ENCODE measurements around the gene PAX2. TPM values are rescaled to one million over a fixed set of nuclear protein-coding genes. Genes with fewer than 3 reads are reported as not detected.

Gene PAX2
- total and polyA plus RNA-seq, 2 of the 8 experiments (the other 6 are each of a cell fraction or from before 2014, with no cell fraction given), result 0.02 TPM; not detected in 1

DNA sequence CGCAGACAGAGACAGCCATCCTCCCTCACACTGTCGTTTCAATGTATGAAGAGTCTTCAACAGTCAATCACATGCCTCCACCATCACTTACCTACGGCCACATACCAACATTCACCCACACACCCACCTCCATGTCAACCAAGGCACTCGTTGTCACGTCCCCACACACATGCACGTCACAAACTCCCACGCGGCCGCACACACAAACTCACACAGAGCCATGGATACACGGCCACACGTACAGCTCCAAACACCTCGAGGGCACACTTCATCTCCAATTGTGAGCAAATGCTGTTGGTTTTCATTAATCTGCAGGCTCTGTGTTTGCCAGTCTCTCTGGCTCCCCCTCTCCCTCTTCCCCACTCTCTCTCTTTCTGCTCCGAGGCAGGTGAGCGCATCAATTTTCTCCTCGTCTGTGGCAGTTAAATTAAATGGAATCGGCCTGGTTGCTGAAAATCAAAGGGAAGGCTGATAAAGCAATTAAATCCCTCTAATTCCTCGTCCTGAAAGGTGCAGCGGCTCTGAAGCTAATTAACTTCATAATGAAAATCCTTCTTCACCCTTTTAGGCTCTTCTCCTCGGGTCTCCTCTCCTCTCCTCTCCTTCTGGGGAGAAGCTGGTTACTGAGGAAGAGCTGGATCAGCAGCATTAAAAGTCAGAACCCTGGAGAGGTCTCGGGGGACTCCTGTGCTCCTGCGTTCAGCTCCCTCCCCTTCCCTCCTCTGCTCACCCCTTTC is 113.5 kb downstream of the PAX2 start:
- no peak overlapping the region for H2BK20ac ChIP-seq (ENCODE audit: low read length)
- H2BK5ac ChIP-seq (ENCODE audit: low read depth, low read length), result no peak overlapping the region
- H3K27ac ChIP-seq (ENCODE audit: low read depth, low read length), result no peak overlapping the region
- no peak overlapping the region for H4K5ac ChIP-seq (ENCODE audit: insufficient read length, low read depth, low read length)
- H3K4ac ChIP-seq (replicated peaks; ENCODE audit: insufficient read length, low read depth, low read length), result no peak overlapping the region
- ChIA-PET CTCF (ENCODE audit: partially characterized antibody) (interaction anchor here (0.6 to 6.9 kb wide), 12 partner anchors 12 to 296 kb away, joined by 3 to 52 read pairs (median 5); no protein-coding TSS in a partner anchor), POLR2A (ENCODE audit: partially characterized antibody) (interaction anchor here (0.8 kb wide), 1 partner anchor 20 kb away, joined by 3 read pairs; no protein-coding TSS in a partner anchor)
- H3K4me1 ChIP-seq (replicated peaks in 1 of 4; ENCODE audit: control insufficient read depth in 3 of 4, insufficient read depth in 4 of 4, low read length in 3 of 4), result no peaks in the 10 kb centered on the region; a peak in 1 of 7 replicates
- H3K23ac ChIP-seq (ENCODE audit: insufficient read length), result no peak overlapping the region
- H2BK120ac ChIP-seq (replicated peaks; ENCODE audit: low read depth, low read length), result no peak overlapping the region
- H4K91ac ChIP-seq (replicated peaks; ENCODE audit: insufficient read length, low read length), result no peak overlapping the region
- no peak overlapping the region for H4K8ac ChIP-seq (ENCODE audit: extremely low read depth, insufficient read depth, low read length)
- H3K18ac ChIP-seq (ENCODE audit: extremely low read depth, low read length), result no peak overlapping the region
- H2BK12ac ChIP-seq (ENCODE audit: low read depth, low read length), result 0 out of 2 replicates have a peak overlapping the region, but pooled peaks have one; percentile 39
- H3K79me2 ChIP-seq (ENCODE audit: control insufficient read depth in 1 of 2, insufficient read depth in 2 of 2, low read length in 2 of 2), result no peaks in the 10 kb centered on the region
- no peak overlapping the region for H3K14ac ChIP-seq (ENCODE audit: insufficient read length)
- FAIRE-seq (no peak), DNase-seq (ENCODE audit: low read depth in 1 of 2, low spot score in 2 of 2) (no peak)
- H3K4me3 ChIP-seq (ENCODE audit: extremely low read depth in 1 of 4, insufficient read depth in 2 of 4, low read depth in 3 of 4, low read length in 4 of 4), result no peak overlapping the region
- H3K9ac ChIP-seq (replicated peaks in 1 of 4; ENCODE audit: extremely low read depth in 1 of 4, low read depth in 3 of 4, low read length in 3 of 4), result no peak overlapping the region
- no peak overlapping the region for H2BK15ac ChIP-seq (ENCODE audit: low read length)
- no peaks in the 10 kb centered on the region for H3K9me3 ChIP-seq (ENCODE audit: insufficient read depth in 2 of 2, low read depth in 1 of 2, low read length in 1 of 2)
- 81% methylated on average over 20 of the region's 21 CpGs; no CpG with 5 or more reads in 1 of the 2 experiments for WGBS, 2 experiments (ENCODE audit: extremely low coverage in 1 of 2, insufficient coverage in 1 of 2, insufficient read length in 1 of 2, insufficient replicate concordance in 2 of 2, low coverage in 1 of 2, low lambda C conversion rate in 2 of 2, missing lambda C conversion rate in 1 of 2)
- TF ChIP-seq EZH2 (IDR thresholded peaks at IDR 0.05; ENCODE audit: low read depth, low read length, severe bottlenecking) (peak; percentile 41), POLR2A (IDR thresholded peaks at IDR 0.05; ENCODE audit: control extremely low read depth in 1 of 2, low read depth in 2 of 2, low read length in 2 of 2) (no peak)
- H2AFZ ChIP-seq (ENCODE audit: low read length), result no peak overlapping the region
- 0 out of 2 replicates have a peak overlapping the region, but pooled peaks have one; percentile 69 for H2AK5ac ChIP-seq (ENCODE audit: low read depth, low read length)
- no peak overlapping the region for H3K4me2 ChIP-seq (ENCODE audit: insufficient read depth in 1 of 2, low read depth in 2 of 2, low read length in 2 of 2)
- H3K36me3 ChIP-seq (ENCODE audit: control insufficient read depth in 2 of 4, insufficient read depth in 4 of 4, low read length in 3 of 4), result no peaks in the 10 kb centered on the region
- H3K79me1 ChIP-seq (ENCODE audit: low read depth, low read length), result no peaks in the 10 kb centered on the region
- H4K20me1 ChIP-seq (replicated peaks in 1 of 2; ENCODE audit: control insufficient read depth in 1 of 2, insufficient read depth in 2 of 2, low read length in 2 of 2), result no peaks in the 10 kb centered on the region
- H3K27me3 ChIP-seq (replicated peaks in 1 of 4; ENCODE audit: control insufficient read depth in 3 of 4, extremely low read depth in 1 of 4, insufficient read depth in 3 of 4, low read length in 3 of 4), result peaks cover 0 to 8% (median 5%) of the 10 kb centered on the region in 4 experiments; a peak in 4 of 7 replicates
- no peaks in the 10 kb centered on the region for H3K23me2 ChIP-seq (ENCODE audit: low read depth, low read length)
- H3K56ac ChIP-seq (replicated peaks; ENCODE audit: insufficient read length, low read depth, low read length), result no peak overlapping the region

Data from H1 (cell line).